Osteocyte (in vitro differentiated cells): Measurements from ENCODE around the gene EML1. TPM values are rescaled to one million over a fixed set of nuclear protein-coding genes. Genes with fewer than 3 reads are reported as not detected.
A peak's percentile ranks its signal among the peaks of the same experiment; 100 is the strongest.

Experiments used
- DNase-seq: peaks from one replicate; pipeline ENCODE4 v3.0.0; 2021; ENCODE audit warnings: mixed read lengths; ENCODE audit not compliant: unreplicated experiment; ENCODE audit errors: extremely low spot score
- H3K27ac Mint-ChIP-seq: one replicate; pipeline ENCODE4 v1.8.0; 2021; ENCODE audit warnings: mild to moderate bottlenecking, mixed read lengths; ENCODE audit not compliant: unreplicated experiment
- H3K27me3 Mint-ChIP-seq: one replicate; pipeline ENCODE4 v1.8.0; 2021; ENCODE audit warnings: mixed read lengths; ENCODE audit not compliant: unreplicated experiment
- H3K36me3 Mint-ChIP-seq: one replicate; pipeline ENCODE4 v1.8.0; 2021; ENCODE audit warnings: mixed read lengths; ENCODE audit not compliant: unreplicated experiment
- H3K4me1 Mint-ChIP-seq: one replicate; pipeline ENCODE4 v1.8.0; 2021; ENCODE audit warnings: mixed read lengths; ENCODE audit not compliant: unreplicated experiment
- H3K4me3 Mint-ChIP-seq: one replicate; pipeline ENCODE4 v1.8.0; 2021; ENCODE audit warnings: mild to moderate bottlenecking, moderate library complexity, mixed read lengths; ENCODE audit not compliant: unreplicated experiment
- H3K9me3 Mint-ChIP-seq: one replicate; pipeline ENCODE4 v1.8.0; 2021; ENCODE audit warnings: mixed read lengths; ENCODE audit not compliant: unreplicated experiment
- CTCF ChIP-seq: fragments of 200-600 bp; sonication (generic); IDR thresholded peaks from 2 replicates; pipeline ENCODE4 v1.5.0; 2021; ENCODE audit warnings: antibody characterized with exemption, mild to moderate bottlenecking, moderate library complexity
- total RNA-seq: library from RNA; stranded (reverse); gene quantifications from 2 replicates; pipeline ENCODE4 v1.2.1, GENCODE V29; 2021

Gene EML1
- total RNA-seq, 1 donor from 2014 or later, result 34.8 TPM

- Mint-ChIP-seq H3K27me3 (no peaks in the 10 kb centered on the region), H3K4me1 (peaks cover 36% of the 10 kb centered on the region), H3K4me3 (no peak overlapping the region), H3K27ac (peak overlapping the region; percentile 37), H3K9me3 (no peaks in the 10 kb centered on the region), H3K36me3 (no peaks in the 10 kb centered on the region)
- TF ChIP-seq CTCF, result no peak
- no peak for DNase-seq
Observed at GRCh38 chr14:99790201-99790977, 2.8 kb upstream of the EML1 start.

DNA sequence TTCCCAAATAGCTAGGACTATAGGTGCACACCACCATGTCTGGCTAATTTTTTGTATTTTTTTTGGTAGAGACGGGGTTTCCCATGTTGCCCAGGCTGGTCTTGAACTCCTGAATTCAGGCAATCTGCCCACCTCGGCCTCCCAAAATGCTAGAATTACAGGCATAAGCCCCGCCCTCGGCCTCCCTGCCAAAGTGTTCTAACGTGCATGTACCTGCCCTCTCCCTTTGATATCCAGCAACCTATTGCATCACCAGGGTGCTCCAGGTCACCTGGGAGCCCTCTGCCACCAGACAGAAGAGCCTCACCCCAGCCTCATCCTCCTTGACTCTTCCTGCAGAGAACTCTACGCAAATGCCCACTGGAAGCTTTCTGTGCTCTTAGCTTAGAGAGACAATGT lies 2.2 kb upstream of the EML1 start:
- peaks cover 40% of the 10 kb centered on the region for H3K4me1 Mint-ChIP-seq

DNA sequence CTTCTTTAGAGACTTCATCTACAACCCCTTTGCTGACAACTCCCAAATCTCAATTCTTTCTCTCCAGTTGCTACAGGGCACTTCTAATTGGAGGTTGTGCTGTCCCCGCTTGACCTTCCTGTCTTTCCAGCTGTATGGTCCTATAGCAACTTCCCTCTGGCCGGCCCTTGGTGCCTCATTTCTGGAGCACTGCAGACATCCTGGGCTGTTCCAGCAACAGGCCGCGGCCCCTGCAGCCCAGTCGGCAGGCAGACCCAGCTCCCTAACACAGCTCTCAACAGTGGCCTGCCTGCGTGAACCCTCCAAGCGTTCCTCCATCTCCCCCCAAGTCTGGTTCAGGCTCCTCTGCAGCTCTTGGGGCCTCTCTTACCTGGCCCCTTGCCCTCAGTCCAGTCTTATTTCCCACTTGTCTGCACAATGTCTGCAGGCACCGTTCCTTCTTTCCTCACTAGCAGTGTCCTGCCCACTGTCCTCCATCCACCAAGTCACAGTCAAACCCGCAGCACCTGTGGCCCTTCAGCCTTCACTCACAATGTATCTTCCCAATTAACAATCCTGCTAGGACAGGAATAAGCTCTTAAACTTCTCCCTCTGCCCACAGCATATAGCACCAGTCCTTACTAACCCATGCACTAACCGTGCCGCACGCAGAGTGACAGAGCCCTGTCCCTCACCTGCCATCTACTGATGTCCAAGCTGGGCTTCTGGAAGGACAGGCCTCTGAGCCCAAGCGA lies 1.6 kb upstream of the EML1 start:
- Mint-ChIP-seq H3K4me3 (no peak overlapping the region), H3K4me1 (peaks cover 40% of the 10 kb centered on the region), H3K36me3 (no peaks in the 10 kb centered on the region), H3K27ac (peak overlapping the region; percentile 29), H3K9me3 (no peaks in the 10 kb centered on the region), H3K27me3 (no peaks in the 10 kb centered on the region)
- no peak for DNase-seq
- no peak for TF ChIP-seq CTCF

More for the DNA sequence above, 2.2 kb upstream of the EML1 start:
- Mint-ChIP-seq H3K36me3 (no peaks in the 10 kb centered on the region), H3K27ac (no peak overlapping the region), H3K9me3 (no peaks in the 10 kb centered on the region), H3K4me3 (no peak overlapping the region), H3K27me3 (no peaks in the 10 kb centered on the region)
- no peak for TF ChIP-seq CTCF
- DNase-seq, result no peak

DNA sequence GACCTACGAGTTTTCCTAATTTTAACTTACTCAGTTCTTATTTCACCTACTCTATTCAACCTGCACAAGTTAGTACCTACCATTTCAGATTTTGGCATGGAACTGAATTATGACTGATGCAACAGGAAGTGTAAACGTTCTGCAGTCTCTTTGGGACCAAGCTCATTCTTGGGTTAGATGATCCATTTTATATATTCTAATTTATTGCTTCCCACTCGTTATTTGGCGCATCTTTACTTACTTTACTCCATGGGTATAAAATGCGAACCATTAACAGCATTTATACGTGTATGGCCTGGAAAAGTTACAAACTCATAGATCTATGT lies 1.0 kb upstream of the EML1 start:
- H3K27ac Mint-ChIP-seq, result peak overlapping the region; percentile 74
- peaks cover 40% of the 10 kb centered on the region for H3K4me1 Mint-ChIP-seq
- H3K9me3 Mint-ChIP-seq, result peaks cover 2% of the 10 kb centered on the region
- H3K4me3 Mint-ChIP-seq, result peak overlapping the region; percentile 63
- peaks cover 2% of the 10 kb centered on the region for H3K36me3 Mint-ChIP-seq
- no peak for TF ChIP-seq CTCF
- no peak for DNase-seq
- H3K27me3 Mint-ChIP-seq, result no peaks in the 10 kb centered on the region

DNA sequence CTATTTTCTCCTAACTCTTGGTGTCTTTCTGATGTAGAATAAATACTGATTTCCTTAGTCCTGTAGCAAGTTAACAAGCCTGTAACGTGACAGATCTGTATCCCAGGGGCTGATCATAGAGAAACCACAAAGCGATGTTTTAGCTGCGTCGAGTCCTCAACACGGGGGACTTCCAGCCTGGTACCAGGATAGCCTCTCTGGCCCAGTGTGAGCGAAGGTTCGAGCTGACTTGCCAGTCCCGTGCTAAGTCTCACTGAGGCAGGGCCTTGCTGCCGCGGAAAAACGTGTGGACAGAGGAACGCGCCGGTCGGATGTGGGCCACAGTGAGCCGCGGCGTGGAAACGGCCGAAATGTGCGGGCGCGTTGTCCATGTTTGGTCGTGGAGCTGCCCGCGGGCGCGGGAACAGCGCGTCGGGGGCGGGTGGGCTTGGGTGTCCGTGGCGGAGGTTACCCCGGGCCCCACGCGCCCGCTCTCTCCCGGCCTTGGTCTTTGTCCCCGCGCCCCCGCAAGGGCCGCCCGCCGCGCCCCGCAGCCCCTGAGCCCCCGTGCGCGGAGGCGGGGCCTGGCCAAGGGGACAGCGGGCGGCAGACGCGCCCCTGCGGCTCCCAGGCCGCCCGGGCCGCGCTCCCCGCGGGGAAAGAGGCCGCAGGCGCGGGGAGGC lies 531 bp upstream of the EML1 start:
- Mint-ChIP-seq H3K4me3 (peak overlapping the region; percentile 63), H3K4me1 (peaks cover 40% of the 10 kb centered on the region), H3K27ac (peak overlapping the region; percentile 74), H3K9me3 (peaks cover 5% of the 10 kb centered on the region), H3K27me3 (no peaks in the 10 kb centered on the region), H3K36me3 (peaks cover 3% of the 10 kb centered on the region)
- TF ChIP-seq CTCF, result no peak
- no peak for DNase-seq
